Uterus (tissue), 2 donors: ENCODE results near the gene BTD.

Experiments
- CTCF ChIP-seq, 4 experiments: fragments of 200-600 bp in 2 of 4; fragments of 450-650 bp in 2 of 4; sonication (generic) in 2 of 4; IDR thresholded peaks; one replicate each; pipeline ENCODE4 v1.5.1; 2016 to 2019; ENCODE audit warnings: antibody characterized with exemption in 4 of 4, mild to moderate bottlenecking in 2 of 4, moderate library complexity in 1 of 4
- POLR2A ChIP-seq, 2 donors: fragments of 450-650 bp; IDR thresholded peaks; one replicate each; pipeline ENCODE4 v1.6.1; 2016; ENCODE audit warnings: antibody characterized with exemption in 2 of 2, mild to moderate bottlenecking in 1 of 2, moderate library complexity in 1 of 2

DNA sequence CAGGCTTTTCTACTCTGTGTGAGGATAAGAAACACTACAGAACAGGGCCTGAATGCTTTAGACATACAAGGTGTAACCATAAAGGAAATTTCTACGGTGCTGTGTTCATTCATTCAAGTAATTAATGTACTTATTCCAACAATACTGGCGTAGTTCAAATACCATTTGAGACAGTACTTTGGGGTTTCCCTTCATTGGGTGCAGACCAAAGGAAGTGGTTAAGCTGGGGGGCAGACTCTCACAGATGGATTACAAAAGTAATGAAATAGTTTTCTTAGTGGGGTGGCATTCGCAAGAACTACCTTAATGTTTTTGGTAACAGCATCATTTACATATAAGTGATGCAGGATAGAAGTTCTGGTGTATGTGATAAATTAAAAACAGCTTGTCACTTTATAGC is 65.9 kb downstream of the BTD start:
- TF ChIP-seq CTCF (IDR thresholded peaks at IDR 0.05) (no peak), POLR2A (IDR thresholded peaks at IDR 0.05) (no peak)
